Measurements from ENCODE around the gene SH2B2. TPM values are rescaled to one million over a fixed set of nuclear protein-coding genes. Genes with fewer than 3 reads are reported as not detected.

SH2B2 gene
- total and polyA plus RNA-seq, 2 experiments from 2014 or later, result 0.86 to 1.1 TPM

DNA sequence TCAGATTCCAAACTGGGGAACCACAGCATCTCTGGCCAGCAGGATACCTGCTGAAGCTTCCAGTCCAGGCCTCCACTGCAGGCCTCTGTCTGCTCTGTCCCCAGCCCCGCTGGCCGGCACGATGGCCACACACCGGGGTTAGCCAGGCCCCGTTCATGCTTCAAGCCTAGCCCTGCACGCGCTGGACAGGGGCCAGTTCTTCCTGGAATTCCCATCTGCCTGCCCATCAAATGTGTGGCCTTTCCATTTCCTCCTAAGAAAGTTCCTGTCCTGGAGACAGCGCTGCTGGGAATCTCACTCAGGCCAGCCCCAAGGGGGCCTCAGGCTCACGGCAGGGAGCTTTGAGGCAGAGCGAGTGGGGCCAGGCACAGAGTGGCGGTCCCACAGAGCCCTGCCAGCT, 18.0 kb downstream of the SH2B2 start:
- Histone ChIP-seq H3K4me2 (ENCODE audit: unreplicated experiment) (no peak overlapping the region), H3K9ac (no peak overlapping the region), H3K27ac (no peak overlapping the region), H3K79me2 (ENCODE audit: insufficient read depth) (no peaks in the 10 kb centered on the region), H3K27me3 (replicated peaks; ENCODE audit: insufficient read depth) (no peaks in the 10 kb centered on the region), H3K4me1 (ENCODE audit: insufficient read depth) (no peaks in the 10 kb centered on the region), H3F3A (ENCODE audit: insufficient read depth) (no peaks in the 10 kb centered on the region), H3K9me2 (ENCODE audit: insufficient read depth) (no peaks in the 10 kb centered on the region), H3K9me3 (ENCODE audit: low read depth) (no peaks in the 10 kb centered on the region), H2AFZ (no peak overlapping the region), H3K36me3 (ENCODE audit: low read depth) (no peaks in the 10 kb centered on the region), H4K20me1 (ENCODE audit: insufficient read depth) (no peaks in the 10 kb centered on the region), H3K4me3 (no peak overlapping the region)
- DNase-seq, result no peak
- TF ChIP-seq EZH2phosphoT487 (IDR thresholded peaks at IDR 0.05; ENCODE audit: insufficient read depth, low read depth), result no peak
- no peak for TF ChIP-seq EZH2 (IDR thresholded peaks at IDR 0.05; ENCODE audit: insufficient read depth, poor library complexity, severe bottlenecking)
- in situ Hi-C loops (cut with MboI), result no loop called here
- 81 to 95% methylated on average over 11 of the region's 11 CpGs for WGBS, 2 experiments (ENCODE audit: low coverage in 1 of 2, low lambda C conversion rate in 2 of 2, missing lambda C conversion rate in 2 of 2)

DNA sequence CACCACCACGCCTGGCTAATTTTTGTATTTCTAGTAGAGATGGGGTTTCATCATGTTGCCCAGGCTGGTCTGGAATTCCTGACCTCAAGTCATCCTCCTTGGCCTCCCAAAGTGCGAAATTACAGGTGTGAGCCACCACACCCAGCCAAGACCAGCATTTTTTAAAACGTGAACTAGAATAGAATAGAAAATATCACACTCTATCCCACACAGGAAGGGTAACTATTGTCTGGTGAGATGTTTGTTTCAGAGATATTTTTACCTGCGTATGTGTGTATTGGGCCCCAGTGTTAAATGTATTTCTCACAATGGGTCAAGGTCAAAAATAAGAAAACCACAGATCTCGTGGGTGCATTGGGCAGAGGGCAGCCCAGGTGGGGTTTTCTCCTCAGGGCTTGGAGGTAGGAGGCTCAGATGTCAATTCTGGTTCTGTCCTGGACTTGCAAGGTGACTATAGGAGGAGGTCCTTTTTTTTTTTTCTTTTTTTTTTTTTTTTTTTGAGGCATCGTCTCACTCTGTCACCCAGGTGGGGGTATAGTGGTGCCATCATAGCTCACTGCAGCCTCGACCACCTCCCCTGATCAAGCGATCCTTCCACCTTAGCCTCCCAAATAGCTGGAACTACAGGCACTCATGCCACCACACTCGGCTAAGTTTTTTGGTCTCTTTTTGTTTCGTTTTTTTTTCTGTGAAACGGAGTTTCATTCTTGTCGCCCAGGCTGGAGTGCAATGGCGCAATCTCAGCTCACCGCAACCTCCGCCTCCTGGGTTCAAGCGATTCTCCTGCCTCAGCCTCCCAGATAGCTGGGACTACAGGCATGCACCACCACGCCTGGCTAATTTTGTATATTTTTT, 19.0 kb downstream of the SH2B2 start:
- H2AFZ ChIP-seq, result no peak overlapping the region
- no peak overlapping the region for H3K4me3 ChIP-seq
- TF ChIP-seq EZH2 (IDR thresholded peaks at IDR 0.05; ENCODE audit: insufficient read depth, poor library complexity, severe bottlenecking) (no peak), EZH2phosphoT487 (IDR thresholded peaks at IDR 0.05; ENCODE audit: insufficient read depth, low read depth) (no peak)
- no peaks in the 10 kb centered on the region for H3K9me2 ChIP-seq (ENCODE audit: insufficient read depth)
- H3F3A ChIP-seq (ENCODE audit: insufficient read depth), result no peaks in the 10 kb centered on the region
- H3K36me3 ChIP-seq (ENCODE audit: low read depth), result no peaks in the 10 kb centered on the region
- H4K20me1 ChIP-seq (ENCODE audit: insufficient read depth), result no peaks in the 10 kb centered on the region
- WGBS, 2 experiments (ENCODE audit: low coverage in 1 of 2, low lambda C conversion rate in 2 of 2, missing lambda C conversion rate in 2 of 2), result 79 to 81% methylated on average over 15 to 17 of the region's 17 CpGs
- in situ Hi-C loops (cut with MboI), result no loop called here
- H3K27me3 ChIP-seq (replicated peaks; ENCODE audit: insufficient read depth), result no peaks in the 10 kb centered on the region
- H3K9ac ChIP-seq, result no peak overlapping the region
- no peak overlapping the region for H3K4me2 ChIP-seq (ENCODE audit: unreplicated experiment)
- H3K79me2 ChIP-seq (ENCODE audit: insufficient read depth), result no peaks in the 10 kb centered on the region
- DNase-seq, result no peak
- H3K27ac ChIP-seq, result no peak overlapping the region
- no peaks in the 10 kb centered on the region for H3K4me1 ChIP-seq (ENCODE audit: insufficient read depth)
- no peaks in the 10 kb centered on the region for H3K9me3 ChIP-seq (ENCODE audit: low read depth)

- H3K4me3 ChIP-seq, result no peak overlapping the region
- TF ChIP-seq EZH2 (IDR thresholded peaks at IDR 0.05; ENCODE audit: insufficient read depth, poor library complexity, severe bottlenecking) (no peak), EZH2phosphoT487 (IDR thresholded peaks at IDR 0.05; ENCODE audit: insufficient read depth, low read depth) (no peak)
- H3K9ac ChIP-seq, result no peak overlapping the region
- in situ Hi-C loops (cut with MboI), result no loop called here
- no peaks in the 10 kb centered on the region for H4K20me1 ChIP-seq (ENCODE audit: insufficient read depth)
- H3K9me3 ChIP-seq (ENCODE audit: low read depth), result no peaks in the 10 kb centered on the region
- no peak overlapping the region for H3K4me2 ChIP-seq (ENCODE audit: unreplicated experiment)
- no peaks in the 10 kb centered on the region for H3K4me1 ChIP-seq (ENCODE audit: insufficient read depth)
- no peaks in the 10 kb centered on the region for H3F3A ChIP-seq (ENCODE audit: insufficient read depth)
- H3K27me3 ChIP-seq (replicated peaks; ENCODE audit: insufficient read depth), result no peaks in the 10 kb centered on the region
- no peak overlapping the region for H3K27ac ChIP-seq
- WGBS, 2 experiments (ENCODE audit: low coverage in 1 of 2, low lambda C conversion rate in 2 of 2, missing lambda C conversion rate in 2 of 2), result 45 to 55% methylated on average over 13 to 17 of the region's 17 CpGs
- H3K36me3 ChIP-seq (ENCODE audit: low read depth), result no peaks in the 10 kb centered on the region
- H2AFZ ChIP-seq, result no peak overlapping the region
- H3K79me2 ChIP-seq (ENCODE audit: insufficient read depth), result no peaks in the 10 kb centered on the region
- no peaks in the 10 kb centered on the region for H3K9me2 ChIP-seq (ENCODE audit: insufficient read depth)
- DNase-seq, result peak; percentile 30
These were observed 20.4 kb downstream of the SH2B2 start for GRCh38 chr7:102306916-102307677.

DNA sequence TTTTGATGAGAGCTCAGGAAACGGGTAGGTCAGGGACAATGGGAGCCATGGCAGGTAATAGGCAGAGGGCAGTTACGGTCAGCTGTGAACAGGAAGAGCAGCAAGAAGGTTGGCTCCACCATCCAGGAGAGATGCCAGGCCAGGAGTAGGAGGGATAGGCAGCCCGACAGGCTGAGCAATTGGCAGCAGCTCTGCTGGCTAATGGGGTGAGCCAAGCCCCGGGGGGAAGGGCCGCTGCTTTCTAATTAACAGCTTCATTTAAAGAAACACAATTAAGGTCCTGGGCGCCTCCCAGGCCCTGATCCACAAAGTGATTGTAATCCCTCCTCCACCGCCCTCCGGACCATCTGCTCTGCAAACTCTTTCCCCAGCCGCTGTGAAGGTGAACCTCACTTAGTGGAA, 23.7 kb downstream of the SH2B2 start:
- Histone ChIP-seq H3F3A (ENCODE audit: insufficient read depth) (no peaks in the 10 kb centered on the region), H3K9ac (no peak overlapping the region), H3K36me3 (ENCODE audit: low read depth) (no peaks in the 10 kb centered on the region), H3K9me3 (ENCODE audit: low read depth) (no peaks in the 10 kb centered on the region), H3K4me2 (ENCODE audit: unreplicated experiment) (no peak overlapping the region), H3K4me1 (ENCODE audit: insufficient read depth) (no peaks in the 10 kb centered on the region), H3K9me2 (ENCODE audit: insufficient read depth) (no peaks in the 10 kb centered on the region), H3K79me2 (ENCODE audit: insufficient read depth) (no peaks in the 10 kb centered on the region), H4K20me1 (ENCODE audit: insufficient read depth) (no peaks in the 10 kb centered on the region), H3K4me3 (no peak overlapping the region), H2AFZ (no peak overlapping the region), H3K27me3 (replicated peaks; ENCODE audit: insufficient read depth) (no peaks in the 10 kb centered on the region), H3K27ac (no peak overlapping the region)
- TF ChIP-seq EZH2 (IDR thresholded peaks at IDR 0.05; ENCODE audit: insufficient read depth, poor library complexity, severe bottlenecking), result no peak
- in situ Hi-C loops (cut with MboI), result no loop called here
- no peak for DNase-seq
- WGBS, 2 experiments (ENCODE audit: low coverage in 1 of 2, low lambda C conversion rate in 2 of 2, missing lambda C conversion rate in 2 of 2), result 86 to 91% methylated on average over 9 of the region's 9 CpGs
